Measurements from ENCODE around the gene CDK4. TPM values are rescaled to one million over a fixed set of nuclear protein-coding genes. Genes with fewer than 3 reads are reported as not detected.

Gene CDK4
- total and polyA plus RNA-seq, 2 of the 13 experiments (the other 11 are each of a cell fraction or from before 2014, with no cell fraction given): 191 to 209 TPM

- TF ChIP-seq ZHX2 (IDR thresholded peaks at IDR 0.05; ENCODE audit: low read depth) (no peak), ZHX2 (CRISPR knock-in tag; IDR thresholded peaks at IDR 0.05; ENCODE audit: borderline replicate concordance) (no peak; the same call in 1 of the 2 replicates), ZFP36L2 (CRISPR knock-in tag; IDR thresholded peaks at IDR 0.05) (peak; percentile 50; the same call in 1 of the 2 replicates), MLX (CRISPR knock-in tag; IDR thresholded peaks at IDR 0.05) (no peak), ZNF674 (CRISPR knock-in tag; IDR thresholded peaks at IDR 0.05; ENCODE audit: low read depth) (no peak), SYNCRIP (IDR thresholded peaks at IDR 0.05; ENCODE audit: insufficient read depth, low read depth, low read length) (no peak), ZBTB7A (CRISPR knock-in tag; IDR thresholded peaks at IDR 0.05) (no peak), JUN (CRISPR knock-in tag; IDR thresholded peaks at IDR 0.05) (no peak), BCL3 (CRISPR knock-in tag; IDR thresholded peaks at IDR 0.05) (no peak), ZNF503 (CRISPR knock-in tag; IDR thresholded peaks at IDR 0.05) (peak; percentile 54; the same call in 1 of the 2 replicates), MAFG (CRISPR knock-in tag; IDR thresholded peaks at IDR 0.05) (no peak)
Observed at GRCh38 chr12:57755454-57756372, 3.6 kb upstream of the CDK4 start (continued).
